Measurements from ENCODE around the gene GTF2A1. TPM values are rescaled to one million over a fixed set of nuclear protein-coding genes. Genes with fewer than 3 reads are reported as not detected.

The GTF2A1 gene
- total RNA-seq, 1 donor from 2014 or later: 26.1 TPM

DNA sequence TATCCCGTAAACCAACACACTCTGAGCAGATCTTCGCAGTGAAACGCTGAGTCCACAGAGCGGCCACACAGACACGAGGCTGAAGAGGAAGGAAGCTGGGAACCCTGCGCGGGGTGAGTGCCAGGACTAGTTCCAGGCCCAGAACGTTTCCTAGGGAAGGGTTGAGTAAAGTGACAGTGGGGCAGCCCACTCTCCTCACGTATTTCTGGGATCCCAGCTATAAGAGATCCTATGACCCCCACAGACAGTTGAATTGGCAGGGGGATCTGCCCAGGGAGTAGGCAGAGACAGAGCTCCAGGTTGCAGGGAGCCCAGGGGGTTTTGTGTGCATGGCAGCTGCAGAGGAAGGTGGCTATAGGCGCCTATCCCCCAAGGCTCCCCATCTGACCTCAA is 51.1 kb downstream of the GTF2A1 start:
- H3K27ac ChIP-seq: peak overlapping the region; percentile 95
- TF ChIP-seq, protein P1, sequence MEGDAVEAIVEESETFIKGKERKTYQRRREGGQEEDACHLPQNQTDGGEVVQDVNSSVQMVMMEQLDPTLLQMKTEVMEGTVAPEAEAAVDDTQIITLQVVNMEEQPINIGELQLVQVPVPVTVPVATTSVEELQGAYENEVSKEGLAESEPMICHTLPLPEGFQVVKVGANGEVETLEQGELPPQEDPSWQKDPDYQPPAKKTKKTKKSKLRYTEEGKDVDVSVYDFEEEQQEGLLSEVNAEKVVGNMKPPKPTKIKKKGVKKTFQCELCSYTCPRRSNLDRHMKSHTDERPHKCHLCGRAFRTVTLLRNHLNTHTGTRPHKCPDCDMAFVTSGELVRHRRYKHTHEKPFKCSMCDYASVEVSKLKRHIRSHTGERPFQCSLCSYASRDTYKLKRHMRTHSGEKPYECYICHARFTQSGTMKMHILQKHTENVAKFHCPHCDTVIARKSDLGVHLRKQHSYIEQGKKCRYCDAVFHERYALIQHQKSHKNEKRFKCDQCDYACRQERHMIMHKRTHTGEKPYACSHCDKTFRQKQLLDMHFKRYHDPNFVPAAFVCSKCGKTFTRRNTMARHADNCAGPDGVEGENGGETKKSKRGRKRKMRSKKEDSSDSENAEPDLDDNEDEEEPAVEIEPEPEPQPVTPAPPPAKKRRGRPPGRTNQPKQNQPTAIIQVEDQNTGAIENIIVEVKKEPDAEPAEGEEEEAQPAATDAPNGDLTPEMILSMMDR (IDR thresholded peaks at IDR 0.05): no peak
- no peaks in the 10 kb centered on the region for H3K27me3 ChIP-seq (ENCODE audit: low read depth)
- H3K36me3 ChIP-seq: no peaks in the 10 kb centered on the region
- H3K4me1 ChIP-seq: peaks cover 17% of the 10 kb centered on the region
- peak overlapping the region; percentile 85 for H3K4me3 ChIP-seq
- intact Hi-C loops (cut with DNase I): no loop called here
- DNase-seq (peak; percentile 79), ATAC-seq (peak; percentile 73 to 81)
- H3K9me3 ChIP-seq: no peaks in the 10 kb centered on the region

GRCh38 chr14:81169267-81169666 is 51.5 kb downstream of the GTF2A1 start:
- peak overlapping the region; percentile 95 for H3K27ac ChIP-seq
- TF ChIP-seq, protein P1 (IDR thresholded peaks at IDR 0.05): no peak
- ATAC-seq: no peak

DNA sequence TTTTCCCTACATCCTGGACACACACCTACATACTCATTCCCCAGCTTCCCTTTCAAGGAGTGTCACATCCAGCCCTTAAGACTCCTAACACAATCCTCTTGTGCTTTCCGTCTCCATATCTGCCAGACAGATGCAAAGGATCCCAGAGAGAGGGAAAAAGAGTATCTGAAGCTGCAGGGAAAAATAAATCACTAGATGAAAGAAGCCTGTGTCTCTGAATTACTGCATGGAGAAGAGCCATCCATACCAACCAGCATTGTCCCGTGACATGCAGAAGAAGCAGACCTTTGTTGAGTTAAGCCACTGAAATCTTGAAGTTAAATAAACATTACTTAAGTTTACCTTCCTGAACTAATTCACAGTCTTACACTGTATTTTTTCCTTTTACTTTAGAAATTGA is 54.6 kb downstream of the GTF2A1 start:
- Histone ChIP-seq H3K36me3 (no peaks in the 10 kb centered on the region), H3K27me3 (ENCODE audit: low read depth) (no peaks in the 10 kb centered on the region), H3K4me1 (peaks cover 22% of the 10 kb centered on the region), H3K4me3 (no peak overlapping the region), H3K9me3 (no peaks in the 10 kb centered on the region), H3K27ac (no peak overlapping the region)
- TF ChIP-seq, protein P1 (IDR thresholded peaks at IDR 0.05): no peak
- intact Hi-C loops (cut with DNase I): no loop called here
- DNase-seq (no peak), ATAC-seq (no peak)

More at GRCh38 chr14:81169267-81169666, 51.5 kb downstream of the GTF2A1 start:
- H3K4me3 ChIP-seq: peak overlapping the region; percentile 85
- no peak for DNase-seq
- H3K36me3 ChIP-seq: no peaks in the 10 kb centered on the region
- intact Hi-C loops (cut with DNase I): no loop called here
- H3K4me1 ChIP-seq: peaks cover 20% of the 10 kb centered on the region
- H3K27me3 ChIP-seq (ENCODE audit: low read depth): no peaks in the 10 kb centered on the region
- no peaks in the 10 kb centered on the region for H3K9me3 ChIP-seq

- TF ChIP-seq, protein P1 (IDR thresholded peaks at IDR 0.05): no peak
- intact Hi-C loops (cut with DNase I): no loop called here
- peaks cover 17% of the 10 kb centered on the region for H3K4me1 ChIP-seq
- H3K27ac ChIP-seq: no peak overlapping the region
- DNase-seq (no peak), ATAC-seq (no peak)
- H3K36me3 ChIP-seq: no peaks in the 10 kb centered on the region
- H3K4me3 ChIP-seq: no peak overlapping the region
- H3K9me3 ChIP-seq: no peaks in the 10 kb centered on the region
- H3K27me3 ChIP-seq (ENCODE audit: low read depth): no peaks in the 10 kb centered on the region
Observed at GRCh38 chr14:81165188-81165587, 55.6 kb downstream of the GTF2A1 start.

GRCh38 chr14:81164167-81164774 is 56.5 kb downstream of the GTF2A1 start:
- TF ChIP-seq, protein P1 (IDR thresholded peaks at IDR 0.05): peak; percentile 63
- ATAC-seq (peak; percentile 94 to 95), DNase-seq (no peak)
- Histone ChIP-seq H3K27ac (no peak overlapping the region), H3K9me3 (no peaks in the 10 kb centered on the region), H3K27me3 (ENCODE audit: low read depth) (no peaks in the 10 kb centered on the region), H3K4me1 (peaks cover 8% of the 10 kb centered on the region), H3K4me3 (no peak overlapping the region), H3K36me3 (no peaks in the 10 kb centered on the region)
- intact Hi-C loops (cut with DNase I): no loop called here

Measured in lower lobe of right lung (tissue), 2 donors.